ENCODE measurements around the gene ELL3. TPM values are rescaled to one million over a fixed set of nuclear protein-coding genes. Genes with fewer than 3 reads are reported as not detected.
A peak's percentile ranks its signal among the peaks of the same experiment; 100 is the strongest.
"Not testable (repeated sequence)": the region's sequence is repeated elsewhere in the genome, so short reads cannot be mapped to it uniquely, and the experiment has no call there.

Gene ELL3
- 10 to 100 TPM; 11.4 to 29.3 (median 13.0) TPM for total RNA-seq

- peak; percentile 61 to 68 for DNase-seq (ENCODE audit: low spot score in 2 of 2)
- WGBS, 2 donors, result 0 to 3% methylated on average over 15 to 41 of the region's 41 CpGs
These were observed at the start of gene ELL3 for GRCh38 chr15:43776718-43777266. Gene ELL3 (minus strand): TSS chr15:43776966. CDS start chr15:43776901, 65 bp downstream.

GRCh38 chr15:43826029-43826507 is 49.3 kb upstream of the ELL3 start:
- 92 to 99% methylated on average over 11 of the region's 11 CpGs for WGBS, 2 donors
- H3K4me3 ChIP-seq, result peak overlapping the region; percentile 30 to 59 (median 49)
- no peak for DNase-seq (ENCODE audit: low spot score in 2 of 2)

More at GRCh38 chr15:43776718-43777266, at the start of gene ELL3:
- Histone ChIP-seq H3K36me3 (peaks cover 0 to 25% (median 2%) of the 10 kb centered on the region in 3 donors), H3K27ac (peak within 1 kb of the TSS; percentile 75 to 96 (median 92)), H3K4me3 (peak within 1 kb of the TSS; percentile 51 to 73 (median 62)), H3K27me3 (no peaks in the 10 kb centered on the region), H3K9me3 (no peaks in the 10 kb centered on the region), H3K4me1 (peaks cover 0 to 23% (median 10%) of the 10 kb centered on the region in 4 donors)
- TF ChIP-seq POLR2A (IDR thresholded peaks at IDR 0.05), result peak in 1 of 2 donors; percentile 56
- no peak for TF ChIP-seq CTCF (IDR thresholded peaks at IDR 0.05)
- peak in 1 of 2 donors; percentile 75 for TF ChIP-seq EP300 (IDR thresholded peaks at IDR 0.05)

GRCh38 chr15:43825305-43825704 is 48.5 kb upstream of the ELL3 start:
- 92 to 97% methylated on average over 11 of the region's 11 CpGs for WGBS, 2 donors
- DNase-seq (ENCODE audit: low spot score in 2 of 2); H3K9me3 ChIP-seq; H3K27ac ChIP-seq; H3K4me3 ChIP-seq; H3K36me3 ChIP-seq; H3K27me3 ChIP-seq: not testable (repeated sequence)
- peaks cover 0 to 58% (median 32%) of the 10 kb centered on the region in 4 donors for H3K4me1 ChIP-seq

More at GRCh38 chr15:43826029-43826507, 49.3 kb upstream of the ELL3 start:
- H3K4me1 ChIP-seq, result peaks cover 0 to 54% (median 30%) of the 10 kb centered on the region in 4 donors
- peak overlapping the region in 2 of 4 donors; percentile 72 to 78 for H3K27ac ChIP-seq
- no peaks in the 10 kb centered on the region for H3K9me3 ChIP-seq
- TF ChIP-seq EP300 (IDR thresholded peaks at IDR 0.05) (no peak), POLR2A (IDR thresholded peaks at IDR 0.05) (no peak), CTCF (IDR thresholded peaks at IDR 0.05) (no peak)
- no peaks in the 10 kb centered on the region for H3K36me3 ChIP-seq
- no peaks in the 10 kb centered on the region for H3K27me3 ChIP-seq

GRCh38 chr15:43824302-43825246 is 47.8 kb upstream of the ELL3 start, which contains the start of gene MFAP1:
Gene MFAP1 (minus strand): TSS chr15:43824690. CDS start chr15:43824569, 121 bp downstream.
- 9% methylated on average over 46 of the region's 46 CpGs for WGBS, 2 donors
- Histone ChIP-seq H3K27ac (peak within 1 kb of the TSS; percentile 65 to 95 (median 90)), H3K27me3 (no peaks in the 10 kb centered on the region), H3K9me3 (no peaks in the 10 kb centered on the region), H3K4me3 (peak within 1 kb of the TSS; percentile 54 to 88 (median 74)), H3K36me3 (peaks cover 0 to 11% (median 0%) of the 10 kb centered on the region in 3 donors), H3K4me1 (peaks cover 0 to 60% (median 32%) of the 10 kb centered on the region in 4 donors)
- peak; percentile 97 to 98 for TF ChIP-seq EP300 (IDR thresholded peaks at IDR 0.05)
- peak; percentile 71 to 76 for TF ChIP-seq POLR2A (IDR thresholded peaks at IDR 0.05)
- TF ChIP-seq CTCF (IDR thresholded peaks at IDR 0.05), result peak in 1 of 5 experiments; percentile 43
- DNase-seq (ENCODE audit: low spot score in 2 of 2), result peak; percentile 83 to 91

- H3K36me3 ChIP-seq, result peaks cover 0 to 19% (median 0%) of the 10 kb centered on the region in 3 donors
- no peaks in the 10 kb centered on the region for H3K9me3 ChIP-seq
- DNase-seq (ENCODE audit: low spot score in 2 of 2), result no peak
- H3K4me1 ChIP-seq, result peaks cover 0 to 52% (median 22%) of the 10 kb centered on the region in 4 donors
- no peak overlapping the region for H3K27ac ChIP-seq
- no peaks in the 10 kb centered on the region for H3K27me3 ChIP-seq
- 73 to 79% methylated on average over 3 of the region's 3 CpGs for WGBS, 2 donors
- no peak overlapping the region for H3K4me3 ChIP-seq
- TF ChIP-seq POLR2A (IDR thresholded peaks at IDR 0.05) (no peak), CTCF (IDR thresholded peaks at IDR 0.05) (no peak)
These were observed 44.7 kb upstream of the ELL3 start for GRCh38 chr15:43821505-43821904.

- not testable (repeated sequence) for H3K27me3 ChIP-seq; H3K9me3 ChIP-seq; H3K27ac ChIP-seq; DNase-seq (ENCODE audit: low spot score in 2 of 2); H3K4me3 ChIP-seq; H3K4me1 ChIP-seq
- 94% methylated on average over 5 of the region's 5 CpGs for WGBS, 2 donors
- H3K36me3 ChIP-seq, result peaks cover 2 to 77% (median 43%) of the 10 kb centered on the region in 3 donors
These were observed 38.3 kb upstream of the ELL3 start for GRCh38 chr15:43815064-43815463.

Measured in tibial nerve (tissue), 4 donors.